Measurements from ENCODE around the gene DBH.

DBH gene

DNA sequence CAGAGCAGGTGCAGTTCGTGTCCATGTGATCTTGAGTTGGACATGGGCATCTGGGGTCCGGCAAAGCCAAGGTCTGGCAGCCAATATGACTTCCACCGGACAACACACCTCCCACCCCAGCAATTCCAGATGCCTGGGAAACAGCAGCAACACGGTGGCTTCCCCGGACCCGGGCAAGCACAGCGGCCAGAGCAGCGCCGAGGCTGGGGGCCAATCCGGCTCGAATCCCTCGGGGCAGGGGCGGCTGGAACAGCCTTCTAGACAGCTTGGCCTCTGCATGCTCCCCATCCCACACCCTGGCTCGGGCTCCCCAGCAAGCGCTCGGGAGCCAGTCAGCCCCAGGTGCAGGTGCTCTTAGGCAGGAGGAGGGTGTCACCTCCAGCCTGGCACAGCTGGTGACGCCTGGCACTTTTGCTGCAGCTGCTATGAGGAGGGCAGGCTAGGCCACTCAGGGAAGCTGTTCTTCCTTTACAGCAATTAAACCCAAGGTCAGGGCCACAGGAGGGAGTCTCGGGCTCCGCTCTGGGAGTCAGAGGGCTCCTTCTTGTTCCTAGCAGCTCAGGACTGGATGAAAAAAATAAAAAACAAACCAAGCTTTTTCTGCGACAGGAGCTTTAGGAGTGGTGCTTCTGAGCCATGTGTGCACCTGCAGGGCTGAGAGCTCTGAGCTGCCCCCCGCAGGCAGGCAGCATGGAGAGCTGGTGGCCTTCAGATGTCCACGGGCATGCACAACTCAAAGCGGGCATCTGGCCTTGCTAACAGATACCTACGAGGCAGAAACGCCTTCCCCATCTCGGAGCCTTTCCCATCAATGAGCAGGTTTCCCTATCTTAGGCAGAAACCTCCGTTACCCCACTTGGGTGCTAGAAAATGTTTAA, 28.2 kb downstream of the DBH start:
- no peaks in the 10 kb centered on the region for H4K20me1 ChIP-seq (ENCODE audit: insufficient read depth, low read length)
- H2AFZ ChIP-seq (ENCODE audit: low read depth, low read length): no peak overlapping the region
- H3K36me3 ChIP-seq (replicated peaks; ENCODE audit: low read depth, low read length): no peaks in the 10 kb centered on the region
- no peaks in the 10 kb centered on the region for H3K4me1 ChIP-seq (ENCODE audit: low read length)
- H3K9ac ChIP-seq (ENCODE audit: low read length): no peak overlapping the region
- no peaks in the 10 kb centered on the region for H3K79me2 ChIP-seq (ENCODE audit: low read length)
- H3K9me3 ChIP-seq (ENCODE audit: insufficient read depth, low read length): no peaks in the 10 kb centered on the region
- no peak overlapping the region for H3K4me3 ChIP-seq (ENCODE audit: low read length)
- no peaks in the 10 kb centered on the region for H3K27me3 ChIP-seq (ENCODE audit: low read depth, low read length)
- no peak for TF ChIP-seq EZH2phosphoT487 (IDR thresholded peaks at IDR 0.05; ENCODE audit: low read depth)
- TF ChIP-seq, protein P1, sequence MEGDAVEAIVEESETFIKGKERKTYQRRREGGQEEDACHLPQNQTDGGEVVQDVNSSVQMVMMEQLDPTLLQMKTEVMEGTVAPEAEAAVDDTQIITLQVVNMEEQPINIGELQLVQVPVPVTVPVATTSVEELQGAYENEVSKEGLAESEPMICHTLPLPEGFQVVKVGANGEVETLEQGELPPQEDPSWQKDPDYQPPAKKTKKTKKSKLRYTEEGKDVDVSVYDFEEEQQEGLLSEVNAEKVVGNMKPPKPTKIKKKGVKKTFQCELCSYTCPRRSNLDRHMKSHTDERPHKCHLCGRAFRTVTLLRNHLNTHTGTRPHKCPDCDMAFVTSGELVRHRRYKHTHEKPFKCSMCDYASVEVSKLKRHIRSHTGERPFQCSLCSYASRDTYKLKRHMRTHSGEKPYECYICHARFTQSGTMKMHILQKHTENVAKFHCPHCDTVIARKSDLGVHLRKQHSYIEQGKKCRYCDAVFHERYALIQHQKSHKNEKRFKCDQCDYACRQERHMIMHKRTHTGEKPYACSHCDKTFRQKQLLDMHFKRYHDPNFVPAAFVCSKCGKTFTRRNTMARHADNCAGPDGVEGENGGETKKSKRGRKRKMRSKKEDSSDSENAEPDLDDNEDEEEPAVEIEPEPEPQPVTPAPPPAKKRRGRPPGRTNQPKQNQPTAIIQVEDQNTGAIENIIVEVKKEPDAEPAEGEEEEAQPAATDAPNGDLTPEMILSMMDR (IDR thresholded peaks at IDR 0.05; ENCODE audit: low read depth, low read length): no peak; the same call in 1 of the 2 replicates
- no peak overlapping the region for H3K4me2 ChIP-seq (ENCODE audit: low read length)
- H3K27ac ChIP-seq (ENCODE audit: low read length): no peak overlapping the region

- Histone ChIP-seq H3K4me1 (ENCODE audit: low read length) (no peaks in the 10 kb centered on the region), H3K79me2 (ENCODE audit: low read length) (no peaks in the 10 kb centered on the region), H4K20me1 (ENCODE audit: insufficient read depth, low read length) (no peaks in the 10 kb centered on the region), H3K9me3 (ENCODE audit: insufficient read depth, low read length) (no peaks in the 10 kb centered on the region), H3K27ac (ENCODE audit: low read length) (no peak overlapping the region), H2AFZ (ENCODE audit: low read depth, low read length) (no peak overlapping the region), H3K36me3 (replicated peaks; ENCODE audit: low read depth, low read length) (no peaks in the 10 kb centered on the region), H3K9ac (ENCODE audit: low read length) (no peak overlapping the region), H3K27me3 (ENCODE audit: low read depth, low read length) (no peaks in the 10 kb centered on the region), H3K4me2 (ENCODE audit: low read length) (no peak overlapping the region), H3K4me3 (ENCODE audit: low read length) (no peak overlapping the region)
- TF ChIP-seq EZH2phosphoT487 (IDR thresholded peaks at IDR 0.05; ENCODE audit: low read depth): no peak
- TF ChIP-seq, protein P1 (IDR thresholded peaks at IDR 0.05; ENCODE audit: low read depth, low read length): no peak
These were observed 28.9 kb downstream of the DBH start for GRCh38 chr9:133665096-133665495.

DNA sequence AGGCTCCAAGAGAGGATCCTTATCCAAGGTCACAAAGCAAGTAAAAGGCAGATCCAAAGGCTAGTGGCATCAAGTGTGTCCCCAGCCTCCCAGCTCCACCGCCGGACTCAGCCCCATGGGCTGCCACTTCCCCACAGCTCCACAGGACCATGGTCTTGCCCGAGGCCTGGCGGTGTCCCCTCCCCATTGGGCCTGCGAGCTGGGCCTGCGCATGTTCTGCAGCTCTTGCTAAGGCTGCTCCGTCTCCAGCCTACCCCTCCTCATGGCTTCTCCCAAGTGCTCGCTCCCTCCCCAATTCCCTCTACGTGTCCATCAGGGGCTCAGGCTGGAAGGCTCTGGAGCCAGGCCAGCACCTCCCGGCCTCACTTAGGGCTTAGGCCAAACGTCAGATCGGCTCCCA, 29.4 kb downstream of the DBH start:
- H3K27me3 ChIP-seq (ENCODE audit: low read depth, low read length): no peaks in the 10 kb centered on the region
- no peaks in the 10 kb centered on the region for H3K79me2 ChIP-seq (ENCODE audit: low read length)
- no peaks in the 10 kb centered on the region for H3K9me3 ChIP-seq (ENCODE audit: insufficient read depth, low read length)
- H3K36me3 ChIP-seq (replicated peaks; ENCODE audit: low read depth, low read length): no peaks in the 10 kb centered on the region
- H4K20me1 ChIP-seq (ENCODE audit: insufficient read depth, low read length): no peaks in the 10 kb centered on the region
- no peak overlapping the region for H3K4me3 ChIP-seq (ENCODE audit: low read length)
- H3K27ac ChIP-seq (ENCODE audit: low read length): no peak overlapping the region
- H3K4me2 ChIP-seq (ENCODE audit: low read length): no peak overlapping the region
- H3K4me1 ChIP-seq (ENCODE audit: low read length): no peaks in the 10 kb centered on the region
- no peak for TF ChIP-seq EZH2phosphoT487 (IDR thresholded peaks at IDR 0.05; ENCODE audit: low read depth)
- TF ChIP-seq, protein P1 (IDR thresholded peaks at IDR 0.05; ENCODE audit: low read depth, low read length): no peak
- no peak overlapping the region for H3K9ac ChIP-seq (ENCODE audit: low read length)
- no peak overlapping the region for H2AFZ ChIP-seq (ENCODE audit: low read depth, low read length)

DNA sequence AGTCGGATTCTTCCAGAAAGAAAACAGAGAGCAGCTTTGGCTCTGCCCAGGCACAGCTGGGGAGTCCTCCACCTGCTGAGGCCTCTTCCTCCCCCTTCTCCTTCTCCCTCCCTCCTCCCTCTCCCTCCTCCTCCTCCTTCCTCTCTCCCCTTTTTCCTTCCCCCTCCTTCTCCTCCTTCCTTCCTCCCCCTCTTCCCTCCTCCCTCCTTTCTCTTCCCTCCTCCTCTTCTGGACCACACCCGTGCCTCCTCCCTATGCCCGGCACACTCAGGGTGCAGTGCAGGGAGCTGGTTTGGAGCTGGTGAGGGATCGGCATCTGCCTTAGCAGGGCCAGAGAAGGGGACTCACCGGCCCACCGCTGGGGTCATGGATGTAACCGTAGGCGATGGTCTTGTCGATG, 30.2 kb downstream of the DBH start:
- Histone ChIP-seq H2AFZ (ENCODE audit: low read depth, low read length) (no peak overlapping the region), H3K36me3 (replicated peaks; ENCODE audit: low read depth, low read length) (no peaks in the 10 kb centered on the region), H4K20me1 (ENCODE audit: insufficient read depth, low read length) (no peaks in the 10 kb centered on the region), H3K4me2 (ENCODE audit: low read length) (no peak overlapping the region), H3K27me3 (ENCODE audit: low read depth, low read length) (no peaks in the 10 kb centered on the region), H3K9me3 (ENCODE audit: insufficient read depth, low read length) (no peaks in the 10 kb centered on the region), H3K4me3 (ENCODE audit: low read length) (no peak overlapping the region), H3K79me2 (ENCODE audit: low read length) (no peaks in the 10 kb centered on the region), H3K27ac (ENCODE audit: low read length) (no peak overlapping the region), H3K9ac (ENCODE audit: low read length) (no peak overlapping the region), H3K4me1 (ENCODE audit: low read length) (no peaks in the 10 kb centered on the region)
- TF ChIP-seq, protein P1 (IDR thresholded peaks at IDR 0.05; ENCODE audit: low read depth, low read length): no peak
- no peak for TF ChIP-seq EZH2phosphoT487 (IDR thresholded peaks at IDR 0.05; ENCODE audit: low read depth)
